ENCODE measurements around the gene TOMM6.

DNA sequence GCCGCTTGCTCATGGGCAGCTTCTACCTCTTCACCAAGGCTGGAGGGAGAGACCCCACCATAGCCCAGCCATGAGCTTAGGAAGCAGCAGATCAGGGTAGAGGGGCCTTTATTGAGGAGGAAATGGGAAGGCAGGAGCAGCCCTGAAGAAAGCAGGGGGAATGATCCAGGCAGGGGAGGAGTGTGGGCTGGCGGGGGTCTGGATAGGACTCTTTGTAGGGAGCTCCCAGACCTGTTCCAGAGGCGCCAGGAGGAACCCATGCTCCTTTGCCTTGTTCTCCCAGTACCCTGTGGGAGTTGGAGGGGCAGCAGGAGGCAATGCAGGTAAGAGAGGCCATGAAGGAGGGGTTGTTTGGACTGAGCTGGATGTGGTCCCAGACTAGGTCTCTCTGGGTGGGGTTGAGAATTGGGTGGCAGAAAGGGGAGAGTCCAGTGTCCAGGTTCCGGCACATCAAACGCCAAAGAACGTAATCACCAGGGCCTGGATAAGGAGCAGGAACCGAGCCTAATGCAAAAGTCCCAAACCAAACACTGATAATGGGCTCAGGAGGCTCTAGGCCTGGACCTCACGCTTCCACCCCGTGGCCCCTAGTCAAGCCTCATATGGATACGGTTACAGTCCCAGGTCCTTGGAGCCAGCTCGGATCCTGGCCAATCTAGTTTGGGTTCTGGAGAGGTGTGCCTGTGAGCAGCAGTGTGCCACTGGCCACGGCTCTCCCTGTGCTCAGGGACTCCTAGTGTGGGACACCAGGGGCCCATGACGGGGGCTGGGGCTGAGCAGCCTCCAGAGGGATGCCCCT is 28.2 kb upstream of the TOMM6 start:
- TF ChIP-seq, protein P1, sequence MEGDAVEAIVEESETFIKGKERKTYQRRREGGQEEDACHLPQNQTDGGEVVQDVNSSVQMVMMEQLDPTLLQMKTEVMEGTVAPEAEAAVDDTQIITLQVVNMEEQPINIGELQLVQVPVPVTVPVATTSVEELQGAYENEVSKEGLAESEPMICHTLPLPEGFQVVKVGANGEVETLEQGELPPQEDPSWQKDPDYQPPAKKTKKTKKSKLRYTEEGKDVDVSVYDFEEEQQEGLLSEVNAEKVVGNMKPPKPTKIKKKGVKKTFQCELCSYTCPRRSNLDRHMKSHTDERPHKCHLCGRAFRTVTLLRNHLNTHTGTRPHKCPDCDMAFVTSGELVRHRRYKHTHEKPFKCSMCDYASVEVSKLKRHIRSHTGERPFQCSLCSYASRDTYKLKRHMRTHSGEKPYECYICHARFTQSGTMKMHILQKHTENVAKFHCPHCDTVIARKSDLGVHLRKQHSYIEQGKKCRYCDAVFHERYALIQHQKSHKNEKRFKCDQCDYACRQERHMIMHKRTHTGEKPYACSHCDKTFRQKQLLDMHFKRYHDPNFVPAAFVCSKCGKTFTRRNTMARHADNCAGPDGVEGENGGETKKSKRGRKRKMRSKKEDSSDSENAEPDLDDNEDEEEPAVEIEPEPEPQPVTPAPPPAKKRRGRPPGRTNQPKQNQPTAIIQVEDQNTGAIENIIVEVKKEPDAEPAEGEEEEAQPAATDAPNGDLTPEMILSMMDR (IDR thresholded peaks at IDR 0.05): no peak
- no peak for TF ChIP-seq POLR2A (IDR thresholded peaks at IDR 0.05)

All from testis (tissue), 2 donors.